SK-N-MC (cell line): ENCODE data around the gene ZNF813.
"Not testable (repeated sequence)": the region's sequence is repeated elsewhere in the genome, so short reads cannot be mapped to it uniquely, and the experiment has no call there.

Experiments
- EZH2 ChIP-seq: fragments of 200-600 bp; sonication (generic); IDR thresholded peaks from one replicate; pipeline ENCODE4 v1.6.1; 2017; ENCODE audit warnings: antibody characterized with exemption
- POLR2AphosphoS5 ChIP-seq: IDR thresholded peaks from 2 replicates; pipeline ENCODE4 v1.6.1; 2012; ENCODE audit warnings: mild to moderate bottlenecking, low read depth, low read length, borderline replicate concordance

DNA sequence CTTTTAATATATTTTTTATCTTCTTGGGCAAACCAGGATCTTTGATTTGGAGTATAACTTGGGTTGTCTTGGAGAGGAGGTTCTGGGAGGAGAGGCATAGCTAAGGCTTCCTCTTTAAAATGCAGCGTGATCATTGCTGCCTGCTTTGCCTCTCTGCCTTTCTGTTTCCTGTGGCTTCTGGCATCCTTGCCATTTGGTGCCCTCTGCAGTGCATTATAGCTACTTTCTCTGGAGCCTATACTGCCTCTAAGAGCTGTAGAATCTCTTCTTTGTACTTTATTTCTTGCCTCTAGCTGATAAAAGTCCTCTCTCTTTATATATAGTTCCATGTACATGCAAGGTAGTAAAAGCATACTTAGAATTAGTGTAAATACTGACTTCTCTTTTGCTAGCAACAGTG is 7.3 kb downstream of the ZNF813 start:
- TF ChIP-seq POLR2AphosphoS5, EZH2: not testable (repeated sequence)
